Measurements from ENCODE around the gene NCOA1. TPM values are rescaled to one million over a fixed set of nuclear protein-coding genes. Genes with fewer than 3 reads are reported as not detected.

Gene NCOA1
- total and polyA plus RNA-seq, 10 of the 15 experiments (the other 5 are each of a cell fraction or from before 2014, with no cell fraction given): 1.8 to 35.6 (median 6.1) TPM

DNA sequence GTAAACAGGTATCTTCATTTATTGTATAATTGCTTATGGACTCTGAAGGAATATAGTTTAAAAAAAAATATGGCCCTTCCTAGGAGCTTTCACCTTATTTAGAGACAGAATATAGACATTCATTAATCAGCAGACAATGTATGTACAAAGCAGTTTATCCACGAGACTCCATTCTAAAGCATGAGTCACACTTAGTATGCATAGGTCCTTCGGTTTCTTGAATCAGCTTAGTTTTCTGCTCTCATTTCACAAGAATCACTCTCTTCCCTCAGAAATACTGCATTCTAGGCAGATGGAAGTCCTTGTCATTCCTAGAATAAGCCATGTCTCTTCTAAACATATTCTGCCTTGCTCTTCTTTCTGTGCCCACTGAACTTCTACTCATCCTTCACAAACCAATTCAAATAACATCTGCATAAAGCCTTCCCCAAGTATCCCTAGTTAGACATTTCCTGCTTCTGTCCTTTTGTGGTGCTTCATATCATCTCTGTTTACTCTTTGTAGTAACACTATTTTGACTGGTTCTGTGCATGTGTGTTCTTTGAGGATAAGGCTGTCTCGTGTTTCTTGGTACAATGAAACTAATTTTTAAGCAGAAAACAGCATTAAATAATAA is 217.6 kb downstream of the NCOA1 start:
- CTCF ChIA-PET: no interaction called here
- no peaks in the 10 kb centered on the region for H4K20me1 ChIP-seq (ENCODE audit: control insufficient read depth, insufficient read depth)
- H3K36me3 ChIP-seq (ENCODE audit: control insufficient read depth in 2 of 2, insufficient read depth in 2 of 2, low read length in 1 of 2): peaks cover 0 to 10% of the 10 kb centered on the region in 2 experiments; a peak in 2 of 4 replicates
- H3K4me3 ChIP-seq: no peak overlapping the region
- ATAC-seq: no peak
- SMC1A ChIA-PET (ENCODE audit: uncharacterized antibody, unreplicated experiment): no interaction called here
- intact Hi-C loops (cut with micrococcal nuclease; ENCODE audit: unreplicated experiment) (no loop called here), in situ Hi-C loops (cut with MboI) (no loop called here)
- no peak overlapping the region for H3K9ac ChIP-seq (ENCODE audit: control insufficient read depth, insufficient read depth, low read length)
- no peak for FAIRE-seq
- POLR2A ChIA-PET: interaction anchor here (0.6 kb wide), 1 partner anchor 284 kb away, joined by 6 read pairs; no protein-coding TSS in a partner anchor
- no peaks in the 10 kb centered on the region for H3K4me1 ChIP-seq (ENCODE audit: control insufficient read depth, insufficient read depth, low read length)
- no peaks in the 10 kb centered on the region for H3K9me3 ChIP-seq (replicated peaks; ENCODE audit: control insufficient read depth, insufficient read depth, low read length)
- H3K79me2 ChIP-seq (ENCODE audit: control insufficient read depth, insufficient read depth, low read length): no peaks in the 10 kb centered on the region
- H3K27me3 ChIP-seq (replicated peaks in 1 of 2; ENCODE audit: control insufficient read depth in 2 of 2, insufficient read depth in 2 of 2, low read length in 1 of 2): no peaks in the 10 kb centered on the region
- no peak overlapping the region for H2AFZ ChIP-seq (ENCODE audit: control insufficient read depth, low read depth, low read length)
- no peak overlapping the region for H3K4me2 ChIP-seq (ENCODE audit: control insufficient read depth, insufficient read depth)
- BruUV-seq (replicated peaks): no TSS peak
- DNase-seq (ENCODE audit: low read depth, low spot score): no peak
- 63% methylated on average over 3 of the region's 3 CpGs for WGBS (ENCODE audit: insufficient coverage, insufficient replicate concordance, low lambda C conversion rate, missing lambda C conversion rate)
- RAD21 ChIA-PET (ENCODE audit: unreplicated experiment): interaction anchor here (1.3 kb wide), 1 partner anchor 12 kb away, joined by 5 read pairs; no protein-coding TSS in a partner anchor
- H3K27ac ChIP-seq (ENCODE audit: control insufficient read depth, insufficient read depth): no peak overlapping the region
- TF ChIP-seq NFXL1 (IDR thresholded peaks at IDR 0.05; ENCODE audit: borderline replicate concordance) (no peak), POU2F2 (IDR thresholded peaks at IDR 0.05; ENCODE audit: borderline replicate concordance, low read depth, low read length) (no peak), SMAD5 (IDR thresholded peaks at IDR 0.05; ENCODE audit: low read depth) (no peak), NFYB (IDR thresholded peaks at IDR 0.05; ENCODE audit: insufficient read depth, low read depth, low read length) (no peak), SIX5 (IDR thresholded peaks at IDR 0.05; ENCODE audit: low read depth, low read length, severe bottlenecking) (no peak), FOS (IDR thresholded peaks at IDR 0.05; ENCODE audit: borderline replicate concordance, extremely low read depth, insufficient read length) (no peak), NFIC (IDR thresholded peaks at IDR 0.05; ENCODE audit: low read depth, low read length) (no peak), SUPT20H (IDR thresholded peaks at IDR 0.05; ENCODE audit: borderline replicate concordance, control insufficient read depth, low read depth, low read length) (no peak), GATAD2B (conservative IDR thresholded peaks at IDR 0.05; ENCODE audit: low read depth) (no peak), MTA3 (IDR thresholded peaks at IDR 0.05; ENCODE audit: borderline replicate concordance, low read length) (no peak), WRNIP1 (IDR thresholded peaks at IDR 0.05; ENCODE audit: borderline replicate concordance, low read depth, low read length) (no peak)
- TF ChIP-seq, protein P1, sequence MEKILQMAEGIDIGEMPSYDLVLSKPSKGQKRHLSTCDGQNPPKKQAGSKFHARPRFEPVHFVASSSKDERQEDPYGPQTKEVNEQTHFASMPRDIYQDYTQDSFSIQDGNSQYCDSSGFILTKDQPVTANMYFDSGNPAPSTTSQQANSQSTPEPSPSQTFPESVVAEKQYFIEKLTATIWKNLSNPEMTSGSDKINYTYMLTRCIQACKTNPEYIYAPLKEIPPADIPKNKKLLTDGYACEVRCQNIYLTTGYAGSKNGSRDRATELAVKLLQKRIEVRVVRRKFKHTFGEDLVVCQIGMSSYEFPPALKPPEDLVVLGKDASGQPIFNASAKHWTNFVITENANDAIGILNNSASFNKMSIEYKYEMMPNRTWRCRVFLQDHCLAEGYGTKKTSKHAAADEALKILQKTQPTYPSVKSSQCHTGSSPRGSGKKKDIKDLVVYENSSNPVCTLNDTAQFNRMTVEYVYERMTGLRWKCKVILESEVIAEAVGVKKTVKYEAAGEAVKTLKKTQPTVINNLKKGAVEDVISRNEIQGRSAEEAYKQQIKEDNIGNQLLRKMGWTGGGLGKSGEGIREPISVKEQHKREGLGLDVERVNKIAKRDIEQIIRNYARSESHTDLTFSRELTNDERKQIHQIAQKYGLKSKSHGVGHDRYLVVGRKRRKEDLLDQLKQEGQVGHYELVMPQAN (conservative IDR thresholded peaks at IDR 0.05): no peak

All from GM12878 (cell line).